Midbrain (tissue), 1 donor: Measurements from ENCODE around the gene ROBO4.
A peak's percentile ranks its signal among the peaks of the same experiment; 100 is the strongest.

Experiments used
- DNase-seq: peaks from one replicate; lab custom pipeline; 2025; lab: John Stamatoyannopoulos, UW

The ROBO4 gene

GRCh38 chr11:124897674-124898262 is at the start of gene ROBO4:
Gene ROBO4 (minus strand): TSS chr11:124897865. CDS start chr11:124897795, 70 bp downstream.
- no peak for DNase-seq

GRCh38 chr11:124946735-124947141 is 49.1 kb upstream of the ROBO4 start:
- peak; percentile 85 for DNase-seq

GRCh38 chr11:124945826-124946225 is 48.2 kb upstream of the ROBO4 start:
- DNase-seq, result no peak

GRCh38 chr11:124944565-124944964 is 46.9 kb upstream of the ROBO4 start:
- no peak for DNase-seq

GRCh38 chr11:124943741-124944140 is 46.1 kb upstream of the ROBO4 start:
- peak; percentile 67 for DNase-seq

GRCh38 chr11:124943254-124943616 is 45.6 kb upstream of the ROBO4 start:
- peak; percentile 87 for DNase-seq

GRCh38 chr11:124942466-124943253 is 45.0 kb upstream of the ROBO4 start:
- peak; percentile 86 for DNase-seq

- no peak for DNase-seq
These were observed 44.0 kb upstream of the ROBO4 start for GRCh38 chr11:124941703-124942102.

GRCh38 chr11:124938970-124939369 is 41.3 kb upstream of the ROBO4 start:
- no peak for DNase-seq

GRCh38 chr11:124938206-124938765 is 40.6 kb upstream of the ROBO4 start:
- DNase-seq, result no peak

GRCh38 chr11:124937336-124937935 is 39.8 kb upstream of the ROBO4 start:
- no peak for DNase-seq

GRCh38 chr11:124935548-124936514 is 38.2 kb upstream of the ROBO4 start, which contains the start of gene HEPACAM:
Gene HEPACAM (minus strand): TSS chr11:124936047. CDS start chr11:124936006, 41 bp downstream.
- peak; percentile 92 for DNase-seq

- peak; percentile 63 for DNase-seq
These were observed 37.3 kb upstream of the ROBO4 start for GRCh38 chr11:124934862-124935547.

GRCh38 chr11:124930799-124931198 is 33.1 kb upstream of the ROBO4 start:
- DNase-seq, result no peak

GRCh38 chr11:124928942-124929665 is 31.4 kb upstream of the ROBO4 start:
- DNase-seq, result peak; percentile 70

- no peak for DNase-seq
These were observed 25.6 kb upstream of the ROBO4 start for GRCh38 chr11:124923296-124923695.

- no peak for DNase-seq
These were observed 25.2 kb upstream of the ROBO4 start for GRCh38 chr11:124922831-124923230.

- no peak for DNase-seq
These were observed 23.4 kb upstream of the ROBO4 start for GRCh38 chr11:124920870-124921609.

GRCh38 chr11:124920356-124920755 is 22.7 kb upstream of the ROBO4 start:
- DNase-seq, result no peak

- no peak for DNase-seq
These were observed 22.2 kb upstream of the ROBO4 start for GRCh38 chr11:124919898-124920297.
